ENCODE results near the gene XRCC5.

GRCh38 chr2:216075510-216076485 is 33.4 kb upstream of the XRCC5 start:
- no peak for TF ChIP-seq ZNF704 (tag by site-specific recombination; IDR thresholded peaks at IDR 0.05)
- no peak for TF ChIP-seq CTCF (tag by site-specific recombination; IDR thresholded peaks at IDR 0.05)
- TF ChIP-seq SALL2 (tag by site-specific recombination; IDR thresholded peaks at IDR 0.05; ENCODE audit: borderline replicate concordance): no peak
- no peak for TF ChIP-seq ZNF248 (tag by site-specific recombination; IDR thresholded peaks at IDR 0.05)
- no peak for TF ChIP-seq ZBTB48 (tag by site-specific recombination; IDR thresholded peaks at IDR 0.05)
- no peak for TF ChIP-seq ZNF404 (tag by site-specific recombination; IDR thresholded peaks at IDR 0.05)

All from HEK293 (cell line).